Measurements from ENCODE around the gene SIRT3. TPM values are rescaled to one million over a fixed set of nuclear protein-coding genes. Genes with fewer than 3 reads are reported as not detected.

SIRT3 gene
- total RNA-seq, 1 donor from 2014 or later: 15.7 TPM

DNA sequence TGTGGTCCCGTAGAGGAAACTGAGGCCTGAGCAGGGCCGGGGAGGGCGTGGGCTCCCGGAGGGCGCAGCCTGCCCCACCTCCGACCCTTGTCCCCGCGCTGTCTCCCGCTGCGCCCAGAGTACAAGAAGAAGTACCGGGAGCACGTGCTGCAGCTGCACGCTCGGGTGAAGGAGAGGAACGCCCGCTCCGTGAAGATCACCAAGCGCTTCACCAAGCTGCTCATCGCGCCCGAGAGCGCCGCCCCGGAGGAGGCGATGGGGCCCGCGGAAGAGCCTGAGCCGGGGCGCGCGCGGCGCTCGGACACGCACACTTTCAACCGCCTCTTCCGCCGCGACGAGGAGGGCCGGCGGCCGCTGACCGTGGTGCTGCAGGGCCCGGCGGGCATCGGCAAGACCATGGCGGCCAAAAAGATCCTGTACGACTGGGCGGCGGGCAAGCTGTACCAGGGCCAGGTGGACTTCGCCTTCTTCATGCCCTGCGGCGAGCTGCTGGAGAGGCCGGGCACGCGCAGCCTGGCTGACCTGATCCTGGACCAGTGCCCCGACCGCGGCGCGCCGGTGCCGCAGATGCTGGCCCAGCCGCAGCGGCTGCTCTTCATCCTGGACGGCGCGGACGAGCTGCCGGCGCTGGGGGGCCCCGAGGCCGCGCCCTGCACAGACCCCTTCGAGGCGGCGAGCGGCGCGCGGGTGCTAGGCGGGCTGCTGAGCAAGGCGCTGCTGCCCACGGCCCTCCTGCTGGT lies 44.0 kb upstream of the SIRT3 start:
- intact Hi-C loops (cut with DNase I): no loop called here
- TF ChIP-seq CTCF (IDR thresholded peaks at IDR 0.05): no peak
- H3K9me3 ChIP-seq: no peaks in the 10 kb centered on the region
- peak; percentile 33 for ATAC-seq
- peaks cover 30% of the 10 kb centered on the region for H3K4me1 ChIP-seq
- peaks cover 72% of the 10 kb centered on the region for H3K27me3 ChIP-seq
- peak; percentile 67 for DNase-seq
- peak overlapping the region; percentile 35 for H3K4me3 ChIP-seq
- no peak overlapping the region for H3K27ac ChIP-seq
- no peaks in the 10 kb centered on the region for H3K36me3 ChIP-seq

GRCh38 chr11:279040-279965 lies 43.2 kb upstream of the SIRT3 start:
- peak; percentile 69 for DNase-seq
- TF ChIP-seq CTCF (IDR thresholded peaks at IDR 0.05): no peak
- Histone ChIP-seq H3K4me3 (peak overlapping the region; percentile 35), H3K4me1 (peaks cover 30% of the 10 kb centered on the region), H3K27me3 (peaks cover 65% of the 10 kb centered on the region), H3K36me3 (no peaks in the 10 kb centered on the region), H3K27ac (no peak overlapping the region), H3K9me3 (no peaks in the 10 kb centered on the region)
- intact Hi-C loops (cut with DNase I): no loop called here
- peak; percentile 26 for ATAC-seq

- Histone ChIP-seq H3K4me1 (peaks cover 30% of the 10 kb centered on the region), H3K36me3 (no peaks in the 10 kb centered on the region), H3K4me3 (peak within 1 kb of the TSS; percentile 35), H3K27me3 (peaks cover 55% of the 10 kb centered on the region), H3K9me3 (no peaks in the 10 kb centered on the region), H3K27ac (no peak within 1 kb of the TSS)
- TF ChIP-seq CTCF (IDR thresholded peaks at IDR 0.05): no peak
- intact Hi-C loops (cut with DNase I): no loop called here
- ATAC-seq (no peak), DNase-seq (peak; percentile 64)
Observed at GRCh38 chr11:278001-278951, 42.1 kb upstream of the SIRT3 start, which contains the start of gene NLRP6. TSS of gene NLRP6 (plus strand) at chr11:278407. CDS start at chr11:278570, 163 bp downstream.

DNA sequence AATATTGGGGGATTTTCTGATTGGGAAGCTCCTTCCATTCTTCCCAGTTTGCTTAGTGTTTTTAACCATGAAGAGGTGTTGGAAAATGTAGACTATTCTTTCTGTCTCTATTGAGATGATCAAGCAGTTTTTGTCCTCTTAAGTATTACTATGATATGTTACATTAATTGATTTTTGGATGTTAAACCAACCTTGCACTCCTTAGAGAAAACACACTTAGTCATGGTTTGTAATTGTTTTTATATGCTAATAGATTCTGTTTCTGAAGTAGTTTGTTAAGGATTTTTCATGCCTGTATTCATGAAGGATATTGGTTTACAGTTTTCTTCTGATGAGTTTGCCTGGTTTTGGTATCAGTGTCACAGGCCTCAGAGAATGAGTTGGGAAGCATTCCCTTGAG lies 40.1 kb upstream of the SIRT3 start:
- H3K4me3 ChIP-seq: no peak overlapping the region
- no peak overlapping the region for H3K27ac ChIP-seq
- no peaks in the 10 kb centered on the region for H3K9me3 ChIP-seq
- H3K27me3 ChIP-seq: peaks cover 34% of the 10 kb centered on the region
- ATAC-seq (no peak), DNase-seq (no peak)
- TF ChIP-seq CTCF (IDR thresholded peaks at IDR 0.05): no peak
- intact Hi-C loops (cut with DNase I): no loop called here
- H3K36me3 ChIP-seq: no peaks in the 10 kb centered on the region
- peaks cover 25% of the 10 kb centered on the region for H3K4me1 ChIP-seq

DNA sequence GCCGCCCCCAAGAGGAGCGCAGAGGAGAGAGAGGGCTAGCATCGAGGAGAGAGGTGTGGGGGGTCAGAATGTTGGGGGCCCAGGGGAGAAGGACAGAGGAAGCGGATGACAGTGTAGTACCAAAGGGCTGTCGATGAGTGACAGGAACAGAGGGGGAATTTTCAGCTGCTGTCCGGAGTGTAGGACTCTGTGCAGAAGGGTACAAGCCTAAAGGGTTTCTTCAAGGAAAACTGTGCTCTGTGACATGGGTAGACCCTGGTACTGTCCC lies 36.7 kb upstream of the SIRT3 start:
- intact Hi-C loops (cut with DNase I): no loop called here
- ATAC-seq (no peak), DNase-seq (no peak)
- no peaks in the 10 kb centered on the region for H3K9me3 ChIP-seq
- H3K27me3 ChIP-seq: peaks cover 2% of the 10 kb centered on the region
- H3K36me3 ChIP-seq: no peaks in the 10 kb centered on the region
- TF ChIP-seq CTCF (IDR thresholded peaks at IDR 0.05): no peak
- H3K4me1 ChIP-seq: peaks cover 7% of the 10 kb centered on the region
- no peak overlapping the region for H3K27ac ChIP-seq
- no peak overlapping the region for H3K4me3 ChIP-seq
